ENCODE measurements around the gene UBL4B.

DNA sequence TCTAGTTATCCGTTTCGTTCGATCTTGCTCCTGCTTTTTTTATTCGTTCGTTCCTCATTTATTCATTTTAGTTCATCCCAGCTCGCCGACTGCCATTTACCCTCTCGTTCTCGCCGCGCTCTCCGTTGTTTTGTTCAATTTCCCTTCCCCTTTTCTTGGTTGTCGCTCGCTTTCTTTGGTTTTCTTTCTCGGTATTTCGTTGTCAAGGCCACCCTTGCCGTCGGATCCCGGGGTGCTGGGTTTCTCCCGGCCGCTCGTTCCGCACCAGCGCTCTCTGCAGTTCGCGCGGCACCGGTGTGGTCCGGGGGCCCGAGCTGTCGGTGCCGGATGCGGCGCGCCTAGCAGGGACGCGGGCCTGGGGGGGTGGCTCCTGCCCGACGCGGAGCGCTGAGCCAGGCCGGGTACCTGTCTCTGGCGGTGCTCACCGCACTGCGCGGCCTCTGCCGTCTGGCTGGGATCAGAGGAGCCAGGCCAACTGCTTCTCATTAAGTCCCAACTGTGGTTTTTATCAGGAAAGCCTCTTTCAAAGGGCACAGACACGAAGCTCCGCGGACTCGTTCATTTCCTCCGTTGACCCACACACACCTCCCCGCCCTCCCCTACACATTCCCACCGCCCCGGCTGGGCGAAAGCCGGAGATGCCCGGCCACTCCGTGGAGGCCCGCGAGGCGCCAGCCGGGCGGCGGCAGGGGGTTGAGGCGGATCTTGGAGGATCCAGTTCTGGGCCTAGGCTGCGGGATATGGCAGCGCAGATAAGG is 43.4 kb upstream of the UBL4B start:
- TF ChIP-seq, protein P1, sequence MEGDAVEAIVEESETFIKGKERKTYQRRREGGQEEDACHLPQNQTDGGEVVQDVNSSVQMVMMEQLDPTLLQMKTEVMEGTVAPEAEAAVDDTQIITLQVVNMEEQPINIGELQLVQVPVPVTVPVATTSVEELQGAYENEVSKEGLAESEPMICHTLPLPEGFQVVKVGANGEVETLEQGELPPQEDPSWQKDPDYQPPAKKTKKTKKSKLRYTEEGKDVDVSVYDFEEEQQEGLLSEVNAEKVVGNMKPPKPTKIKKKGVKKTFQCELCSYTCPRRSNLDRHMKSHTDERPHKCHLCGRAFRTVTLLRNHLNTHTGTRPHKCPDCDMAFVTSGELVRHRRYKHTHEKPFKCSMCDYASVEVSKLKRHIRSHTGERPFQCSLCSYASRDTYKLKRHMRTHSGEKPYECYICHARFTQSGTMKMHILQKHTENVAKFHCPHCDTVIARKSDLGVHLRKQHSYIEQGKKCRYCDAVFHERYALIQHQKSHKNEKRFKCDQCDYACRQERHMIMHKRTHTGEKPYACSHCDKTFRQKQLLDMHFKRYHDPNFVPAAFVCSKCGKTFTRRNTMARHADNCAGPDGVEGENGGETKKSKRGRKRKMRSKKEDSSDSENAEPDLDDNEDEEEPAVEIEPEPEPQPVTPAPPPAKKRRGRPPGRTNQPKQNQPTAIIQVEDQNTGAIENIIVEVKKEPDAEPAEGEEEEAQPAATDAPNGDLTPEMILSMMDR (IDR thresholded peaks at IDR 0.05): no peak
- TF ChIP-seq POLR2A (IDR thresholded peaks at IDR 0.05): no peak
- no peak for TF ChIP-seq EP300 (IDR thresholded peaks at IDR 0.05)

Data from suprapubic skin (tissue), 3 donors.